Natural killer cell (primary cell): Measurements from ENCODE around the gene PLEKHG7. TPM values are rescaled to one million over a fixed set of nuclear protein-coding genes. Genes with fewer than 3 reads are reported as not detected.

Experiments
- ATAC-seq, 3 donors: fragments of 150-1000 bp in 2 of 3; fragments of 200-7000 bp in 1 of 3; cut with Tn5 transposase; 1 replicate in 1 of 3; 2 replicates in 2 of 3; pipeline ENCODE4 v1.10.0; 2021; ENCODE audit warnings: mild to moderate bottlenecking in 2 of 3, moderate library complexity in 2 of 3
- DNase-seq, 2 donors: peaks; one replicate each; pipeline versions ENCODE4 v3.0.0 to v3.0.0-alpha.2; 2013 to 2021; ENCODE audit warnings: mixed read lengths in 1 of 2
- H3K27ac ChIP-seq: one replicate; pipeline ENCODE4 v1.5.1; 2013; ENCODE audit warnings: mild to moderate bottlenecking, low read length
- H3K27me3 ChIP-seq: one replicate; pipeline ENCODE4 v1.6.1; 2013; ENCODE audit warnings: low read length; ENCODE audit not compliant: control insufficient read depth, insufficient read depth
- H3K36me3 ChIP-seq: one replicate; pipeline ENCODE4 v1.6.1; 2013; ENCODE audit warnings: low read length; ENCODE audit not compliant: control insufficient read depth, insufficient read depth
- H3K4me1 ChIP-seq: one replicate; pipeline ENCODE4 v1.6.1; 2013; ENCODE audit warnings: low read length; ENCODE audit not compliant: control insufficient read depth, insufficient read depth
- H3K4me3 ChIP-seq: one replicate; pipeline ENCODE4 v1.5.1; 2013; ENCODE audit warnings: low read length
- H3K9me3 ChIP-seq: one replicate; pipeline ENCODE4 v1.6.1; 2013; ENCODE audit warnings: low read length; ENCODE audit not compliant: control insufficient read depth, insufficient read depth
- H3K27ac Mint-ChIP-seq, 2 donors: one replicate each; pipeline ENCODE4 v1.8.0; 2022; ENCODE audit warnings: mild to moderate bottlenecking in 2 of 2, mixed read lengths in 2 of 2, moderate library complexity in 1 of 2
- H3K27me3 Mint-ChIP-seq, 2 donors: one replicate each; pipeline ENCODE4 v1.8.0; 2022; ENCODE audit warnings: low read depth in 2 of 2, mixed read lengths in 2 of 2
- H3K36me3 Mint-ChIP-seq: one replicate; pipeline ENCODE4 v1.8.0; 2022; ENCODE audit warnings: mixed read lengths
- H3K4me1 Mint-ChIP-seq, 2 donors: one replicate each; pipeline ENCODE4 v1.8.0; 2022; ENCODE audit warnings: mixed read lengths in 2 of 2
- H3K4me3 Mint-ChIP-seq: one replicate; pipeline ENCODE4 v1.8.0; 2022; ENCODE audit warnings: mild to moderate bottlenecking, moderate library complexity, mixed read lengths
- H3K9me3 Mint-ChIP-seq, 2 donors: one replicate each; pipeline ENCODE4 v1.8.0; 2022; ENCODE audit warnings: mixed read lengths in 2 of 2
- CTCF ChIP-seq: fragments of 200-600 bp; IDR thresholded peaks from one replicate; pipeline ENCODE4 v1.8.0; 2022; ENCODE audit warnings: antibody characterized with exemption
- WGBS: methylation state at CpG from one replicate; pipeline ENCODE4 v1.1.7; 2013; ENCODE audit warnings: missing lambda C conversion rate; ENCODE audit not compliant: insufficient coverage; 5-methylcytosine and 5-hydroxymethylcytosine counted together
- intact Hi-C: fragments of 100-400 bp; cut with micrococcal nuclease; formaldehyde crosslinking; loops from one replicate; pipeline ENCODE4 v1.14.2; 2022
- total RNA-seq, 4 donors: library from RNA; stranded (reverse); fragments of 120-200 nt in 1 of 4; gene quantifications; one replicate each; pipeline versions ENCODE4 v1.2.3 to v1.2.4, GENCODE V29; 2013 to 2022

PLEKHG7 gene
- total RNA-seq, 3 donors from 2014 or later (not counting 1 experiment from before 2014, with no cell fraction given): 0.16 to 0.63 TPM; not detected in 1

- Histone ChIP-seq H3K27me3 (no peaks in the 10 kb centered on the region), H3K27ac (no peak overlapping the region), H3K4me1 (no peaks in the 10 kb centered on the region), H3K9me3 (no peaks in the 10 kb centered on the region), H3K36me3 (no peaks in the 10 kb centered on the region), H3K4me3 (no peak overlapping the region)
- Mint-ChIP-seq H3K27me3 (peaks cover 4 to 28% of the 10 kb centered on the region in 2 donors), H3K36me3 (no peaks in the 10 kb centered on the region), H3K27ac (no peak overlapping the region), H3K4me1 (no peaks in the 10 kb centered on the region), H3K4me3 (no peak overlapping the region), H3K9me3 (no peaks in the 10 kb centered on the region)
- TF ChIP-seq CTCF: no peak
- DNase-seq (no peak), ATAC-seq (no peak)
- intact Hi-C loops: no loop called here
- WGBS: 93% methylated on average over 7 of the region's 7 CpGs
These were observed 35.4 kb downstream of the PLEKHG7 start for GRCh38 chr12:92737855-92738850.

- DNase-seq (no peak), ATAC-seq (no peak)
- intact Hi-C loops: no loop called here
- H3K36me3 ChIP-seq: no peaks in the 10 kb centered on the region
- H3K36me3 Mint-ChIP-seq: no peaks in the 10 kb centered on the region
- H3K9me3 ChIP-seq: no peaks in the 10 kb centered on the region
- H3K27ac Mint-ChIP-seq: no peak overlapping the region
- no peak for TF ChIP-seq CTCF
- H3K27me3 Mint-ChIP-seq: peaks cover 4 to 29% of the 10 kb centered on the region in 2 donors
- H3K4me3 Mint-ChIP-seq: no peak overlapping the region
- H3K4me3 ChIP-seq: no peak overlapping the region
- H3K9me3 Mint-ChIP-seq: no peaks in the 10 kb centered on the region
- H3K27me3 ChIP-seq: no peaks in the 10 kb centered on the region
- 86% methylated on average over 4 of the region's 4 CpGs for WGBS
- no peaks in the 10 kb centered on the region for H3K4me1 ChIP-seq
- H3K27ac ChIP-seq: no peak overlapping the region
- H3K4me1 Mint-ChIP-seq: no peaks in the 10 kb centered on the region
These were observed 36.3 kb downstream of the PLEKHG7 start for GRCh38 chr12:92739113-92739512.

GRCh38 chr12:92740411-92740810, 37.6 kb downstream of the PLEKHG7 start:
- H3K4me1 Mint-ChIP-seq: no peaks in the 10 kb centered on the region
- no peak overlapping the region for H3K27ac ChIP-seq
- H3K27ac Mint-ChIP-seq: no peak overlapping the region
- DNase-seq: no peak
- no peak for ATAC-seq
- H3K27me3 ChIP-seq: no peaks in the 10 kb centered on the region
- H3K36me3 Mint-ChIP-seq: no peaks in the 10 kb centered on the region
- H3K4me3 ChIP-seq: no peak overlapping the region
- no peaks in the 10 kb centered on the region for H3K9me3 ChIP-seq
- TF ChIP-seq CTCF: no peak
- H3K36me3 ChIP-seq: no peaks in the 10 kb centered on the region
- intact Hi-C loops: no loop called here
- H3K4me1 ChIP-seq: no peaks in the 10 kb centered on the region
- H3K27me3 Mint-ChIP-seq: peaks cover 0 to 16% of the 10 kb centered on the region in 2 donors
- no peak overlapping the region for H3K4me3 Mint-ChIP-seq
- H3K9me3 Mint-ChIP-seq: no peaks in the 10 kb centered on the region
